Liver (tissue), 9 donors: Measurements from ENCODE around the gene CDK5RAP3. TPM values are rescaled to one million over a fixed set of nuclear protein-coding genes. Genes with fewer than 3 reads are reported as not detected.

Source experiments
- DNase-seq: peaks from one replicate; pipeline ENCODE4 v3.0.0-alpha.2; 2017; ENCODE audit warnings: low spot score
- H3K27ac ChIP-seq, 2 donors: one replicate each; pipeline ENCODE4 v1.7.0; 2013; ENCODE audit warnings: inconsistent platforms in 2 of 2, low read length in 2 of 2, control low read depth in 1 of 2, low read depth in 1 of 2, mild to moderate bottlenecking in 1 of 2
- H3K27me3 ChIP-seq, 4 donors: one replicate each; pipeline versions ENCODE4 v1.6.1 to v1.7.0; 2013; ENCODE audit warnings: low read length in 3 of 4, inconsistent platforms in 1 of 4, mild to moderate bottlenecking in 1 of 4, moderate library complexity in 1 of 4; ENCODE audit not compliant: control insufficient read depth in 4 of 4, insufficient read depth in 4 of 4
- H3K36me3 ChIP-seq, 4 donors: one replicate each; pipeline versions ENCODE4 v1.6.1 to v1.7.0; 2013; ENCODE audit warnings: low read length in 3 of 4, mild to moderate bottlenecking in 3 of 4, low read depth in 1 of 4, moderate library complexity in 1 of 4; ENCODE audit not compliant: control insufficient read depth in 4 of 4, insufficient read depth in 3 of 4
- H3K4me1 ChIP-seq, 4 donors: one replicate each; pipeline versions ENCODE4 v1.6.1 to v1.7.0; 2013; ENCODE audit warnings: low read length in 3 of 4, mild to moderate bottlenecking in 3 of 4, moderate library complexity in 1 of 4; ENCODE audit not compliant: control insufficient read depth in 4 of 4, insufficient read depth in 4 of 4
- H3K4me3 ChIP-seq, 3 donors: one replicate each; pipeline versions ENCODE4 v1.6.1 to v1.7.0; 2013; ENCODE audit warnings: low read length in 3 of 3, control low read depth in 1 of 3, low read depth in 1 of 3, mild to moderate bottlenecking in 1 of 3
- H3K9ac ChIP-seq, 2 donors: one replicate each; pipeline ENCODE4 v1.7.0; 2013; ENCODE audit warnings: low read length in 2 of 2, mild to moderate bottlenecking in 2 of 2, moderate library complexity in 2 of 2, control low read depth in 1 of 2, low read depth in 1 of 2
- H3K9me3 ChIP-seq, 4 donors: one replicate each; pipeline versions ENCODE4 v1.6.1 to v1.7.0; 2013; ENCODE audit warnings: low read length in 3 of 4; ENCODE audit not compliant: control insufficient read depth in 4 of 4
- EGR1 ChIP-seq, 2 donors: IDR thresholded peaks; 2 replicates each; pipeline ENCODE4 v1.6.1; 2016 to 2018; ENCODE audit warnings: antibody characterized with exemption in 2 of 2, low read depth in 2 of 2
- FOXA1 ChIP-seq: IDR thresholded peaks from 2 replicates; pipeline ENCODE4 v1.6.1; 2016; ENCODE audit warnings: antibody characterized with exemption
- FOXA2 ChIP-seq: IDR thresholded peaks from 2 replicates; pipeline ENCODE4 v1.6.1; 2016; ENCODE audit warnings: antibody characterized with exemption
- GABPA ChIP-seq, 2 donors: IDR thresholded peaks in 1 of 2; conservative IDR thresholded peaks in 1 of 2; 2 replicates each; pipeline ENCODE4 v1.6.1; 2016; ENCODE audit warnings: antibody characterized with exemption in 2 of 2, mild to moderate bottlenecking in 1 of 2, moderate library complexity in 1 of 2
- HNF4A ChIP-seq, 2 donors: conservative IDR thresholded peaks; 2 replicates each; pipeline ENCODE4 v1.6.1; 2016; ENCODE audit warnings: antibody characterized with exemption in 2 of 2, mild to moderate bottlenecking in 2 of 2
- HNF4G ChIP-seq: IDR thresholded peaks from 2 replicates; pipeline ENCODE4 v1.6.1; 2016; ENCODE audit warnings: antibody characterized with exemption
- JUND ChIP-seq, 2 donors: IDR thresholded peaks; 2 replicates each; pipeline ENCODE4 v1.6.1; 2016; ENCODE audit warnings: antibody characterized with exemption in 2 of 2
- NR2F2 ChIP-seq: IDR thresholded peaks from 2 replicates; pipeline ENCODE4 v1.6.1; 2016; ENCODE audit warnings: antibody characterized with exemption
- RAD21 ChIP-seq, 2 donors: IDR thresholded peaks; 2 replicates each; pipeline ENCODE4 v1.6.1; 2016; ENCODE audit warnings: antibody characterized with exemption in 2 of 2, mild to moderate bottlenecking in 2 of 2
- RXRA ChIP-seq, 2 donors: IDR thresholded peaks; 2 replicates each; pipeline ENCODE4 v1.6.1; 2017 to 2018; ENCODE audit warnings: antibody characterized with exemption in 2 of 2, mild to moderate bottlenecking in 1 of 2
- SP1 ChIP-seq: IDR thresholded peaks from 2 replicates; pipeline ENCODE4 v1.6.1; 2018; ENCODE audit warnings: antibody characterized with exemption, mild to moderate bottlenecking
- TAF1 ChIP-seq: conservative IDR thresholded peaks from 2 replicates; pipeline ENCODE4 v1.6.1; 2016; ENCODE audit warnings: antibody characterized with exemption, mild to moderate bottlenecking
- YY1 ChIP-seq: IDR thresholded peaks from 2 replicates; pipeline ENCODE4 v1.6.1; 2016; ENCODE audit warnings: antibody characterized with exemption, mild to moderate bottlenecking
- WGBS: extraction: QIAGEN DNeasy Blood & Tissue Kit; methylation state at CpG from one replicate; pipeline ENCODE4 v1.1.7; 2013; 5-methylcytosine and 5-hydroxymethylcytosine counted together
- polyA plus RNA-seq, 2 donors: library from polyadenylated mRNA; stranded (reverse) in 1 of 2; unstranded in 1 of 2; fragments of 200-250 nt in 1 of 2; fragments of >200 nt in 1 of 2; fragmentation: Nextera tagmentation in 1 of 2; extraction: Ambion mirVana in 1 of 2; gene quantifications; one replicate each; pipeline versions ENCODE4 v1.2.1 to v1.2.3, GENCODE V29; 2013 to 2015
- total RNA-seq, 2 donors: library from RNA; depleted of rRNA; stranded (reverse); fragments of >200 nt; gene quantifications; one replicate each; pipeline ENCODE4 v1.2.3, GENCODE V29; 2014
- TF ChIP-seq, protein P1 (sequence below): IDR thresholded peaks from 2 replicates; pipeline ENCODE4 v1.6.1; 2016; ENCODE audit warnings: antibody characterized with exemption, mild to moderate bottlenecking
- TF ChIP-seq, protein P2 (sequence below): fragments of 150-350 bp; IDR thresholded peaks from 2 replicates; pipeline ENCODE4 v1.5.1; 2017; ENCODE audit warnings: improper control_type of control experiment, low read depth, low read length; ENCODE audit not compliant: missing input control
- TF ChIP-seq, protein P3 (sequence below): IDR thresholded peaks from 2 replicates; pipeline ENCODE4 v1.6.1; 2016; ENCODE audit warnings: antibody characterized with exemption
- TF ChIP-seq, protein P4 (sequence below): IDR thresholded peaks from 2 replicates; pipeline ENCODE4 v1.6.1; 2016; ENCODE audit warnings: antibody characterized with exemption
- TF ChIP-seq, protein P5 (sequence below): IDR thresholded peaks from 2 replicates; pipeline ENCODE4 v1.6.1; 2016; ENCODE audit warnings: antibody characterized with exemption
- donor health status: healthy.
- donor health status: healthy.
- donor health status: healthy.
- donor health status: healthy.
- donor health status: healthy.

The CDK5RAP3 gene
- total and polyA plus RNA-seq, 4 donors, result 44.6 to 120 (median 74.7) TPM

DNA sequence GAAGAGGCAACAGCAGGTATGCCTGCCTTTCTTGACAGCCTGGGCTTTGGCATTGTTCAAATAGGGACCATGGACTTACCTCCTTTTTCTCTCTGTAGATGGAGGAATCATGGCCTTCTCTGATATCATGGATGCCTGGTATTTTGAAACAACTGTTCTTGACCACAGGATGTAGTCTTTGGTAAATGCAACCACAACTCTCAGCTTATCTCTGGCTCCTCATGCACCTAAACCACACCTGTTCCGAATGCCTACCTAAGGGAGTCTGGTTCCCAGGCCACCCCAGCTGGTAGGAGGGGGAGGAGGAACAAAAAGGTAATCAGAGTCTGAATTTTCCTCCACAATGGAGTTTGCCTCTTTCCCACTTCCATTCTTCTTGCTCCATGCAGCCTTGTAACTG, 18.8 kb downstream of the CDK5RAP3 start:
- Histone ChIP-seq H3K27ac (no peak overlapping the region), H3K36me3 (no peaks in the 10 kb centered on the region), H3K27me3 (no peaks in the 10 kb centered on the region), H3K4me1 (no peaks in the 10 kb centered on the region), H3K9me3 (no peaks in the 10 kb centered on the region), H3K9ac (no peak overlapping the region), H3K4me3 (no peak overlapping the region)
- no peak for DNase-seq
- TF ChIP-seq GABPA (IDR thresholded peaks at IDR 0.05 in 1 of 2, conservative IDR thresholded peaks at IDR 0.05 in 1 of 2) (no peak), RAD21 (IDR thresholded peaks at IDR 0.05) (no peak), RXRA (IDR thresholded peaks at IDR 0.05) (no peak), NR2F2 (no peak), FOXA2 (no peak), HNF4G (no peak), YY1 (no peak), HNF4A (conservative IDR thresholded peaks at IDR 0.05) (no peak), FOXA1 (no peak), EGR1 (IDR thresholded peaks at IDR 0.05; ENCODE audit: low read depth in 2 of 2) (no peak), SP1 (no peak)
- TF ChIP-seq, protein P1, sequence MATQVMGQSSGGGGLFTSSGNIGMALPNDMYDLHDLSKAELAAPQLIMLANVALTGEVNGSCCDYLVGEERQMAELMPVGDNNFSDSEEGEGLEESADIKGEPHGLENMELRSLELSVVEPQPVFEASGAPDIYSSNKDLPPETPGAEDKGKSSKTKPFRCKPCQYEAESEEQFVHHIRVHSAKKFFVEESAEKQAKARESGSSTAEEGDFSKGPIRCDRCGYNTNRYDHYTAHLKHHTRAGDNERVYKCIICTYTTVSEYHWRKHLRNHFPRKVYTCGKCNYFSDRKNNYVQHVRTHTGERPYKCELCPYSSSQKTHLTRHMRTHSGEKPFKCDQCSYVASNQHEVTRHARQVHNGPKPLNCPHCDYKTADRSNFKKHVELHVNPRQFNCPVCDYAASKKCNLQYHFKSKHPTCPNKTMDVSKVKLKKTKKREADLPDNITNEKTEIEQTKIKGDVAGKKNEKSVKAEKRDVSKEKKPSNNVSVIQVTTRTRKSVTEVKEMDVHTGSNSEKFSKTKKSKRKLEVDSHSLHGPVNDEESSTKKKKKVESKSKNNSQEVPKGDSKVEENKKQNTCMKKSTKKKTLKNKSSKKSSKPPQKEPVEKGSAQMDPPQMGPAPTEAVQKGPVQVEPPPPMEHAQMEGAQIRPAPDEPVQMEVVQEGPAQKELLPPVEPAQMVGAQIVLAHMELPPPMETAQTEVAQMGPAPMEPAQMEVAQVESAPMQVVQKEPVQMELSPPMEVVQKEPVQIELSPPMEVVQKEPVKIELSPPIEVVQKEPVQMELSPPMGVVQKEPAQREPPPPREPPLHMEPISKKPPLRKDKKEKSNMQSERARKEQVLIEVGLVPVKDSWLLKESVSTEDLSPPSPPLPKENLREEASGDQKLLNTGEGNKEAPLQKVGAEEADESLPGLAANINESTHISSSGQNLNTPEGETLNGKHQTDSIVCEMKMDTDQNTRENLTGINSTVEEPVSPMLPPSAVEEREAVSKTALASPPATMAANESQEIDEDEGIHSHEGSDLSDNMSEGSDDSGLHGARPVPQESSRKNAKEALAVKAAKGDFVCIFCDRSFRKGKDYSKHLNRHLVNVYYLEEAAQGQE, result no peak
- TF ChIP-seq, protein P2, sequence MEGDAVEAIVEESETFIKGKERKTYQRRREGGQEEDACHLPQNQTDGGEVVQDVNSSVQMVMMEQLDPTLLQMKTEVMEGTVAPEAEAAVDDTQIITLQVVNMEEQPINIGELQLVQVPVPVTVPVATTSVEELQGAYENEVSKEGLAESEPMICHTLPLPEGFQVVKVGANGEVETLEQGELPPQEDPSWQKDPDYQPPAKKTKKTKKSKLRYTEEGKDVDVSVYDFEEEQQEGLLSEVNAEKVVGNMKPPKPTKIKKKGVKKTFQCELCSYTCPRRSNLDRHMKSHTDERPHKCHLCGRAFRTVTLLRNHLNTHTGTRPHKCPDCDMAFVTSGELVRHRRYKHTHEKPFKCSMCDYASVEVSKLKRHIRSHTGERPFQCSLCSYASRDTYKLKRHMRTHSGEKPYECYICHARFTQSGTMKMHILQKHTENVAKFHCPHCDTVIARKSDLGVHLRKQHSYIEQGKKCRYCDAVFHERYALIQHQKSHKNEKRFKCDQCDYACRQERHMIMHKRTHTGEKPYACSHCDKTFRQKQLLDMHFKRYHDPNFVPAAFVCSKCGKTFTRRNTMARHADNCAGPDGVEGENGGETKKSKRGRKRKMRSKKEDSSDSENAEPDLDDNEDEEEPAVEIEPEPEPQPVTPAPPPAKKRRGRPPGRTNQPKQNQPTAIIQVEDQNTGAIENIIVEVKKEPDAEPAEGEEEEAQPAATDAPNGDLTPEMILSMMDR, result no peak
- TF ChIP-seq, protein P3, sequence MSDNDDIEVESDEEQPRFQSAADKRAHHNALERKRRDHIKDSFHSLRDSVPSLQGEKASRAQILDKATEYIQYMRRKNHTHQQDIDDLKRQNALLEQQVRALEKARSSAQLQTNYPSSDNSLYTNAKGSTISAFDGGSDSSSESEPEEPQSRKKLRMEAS, result no peak
- WGBS, result 86% methylated on average over 1 of the region's 1 CpG

DNA sequence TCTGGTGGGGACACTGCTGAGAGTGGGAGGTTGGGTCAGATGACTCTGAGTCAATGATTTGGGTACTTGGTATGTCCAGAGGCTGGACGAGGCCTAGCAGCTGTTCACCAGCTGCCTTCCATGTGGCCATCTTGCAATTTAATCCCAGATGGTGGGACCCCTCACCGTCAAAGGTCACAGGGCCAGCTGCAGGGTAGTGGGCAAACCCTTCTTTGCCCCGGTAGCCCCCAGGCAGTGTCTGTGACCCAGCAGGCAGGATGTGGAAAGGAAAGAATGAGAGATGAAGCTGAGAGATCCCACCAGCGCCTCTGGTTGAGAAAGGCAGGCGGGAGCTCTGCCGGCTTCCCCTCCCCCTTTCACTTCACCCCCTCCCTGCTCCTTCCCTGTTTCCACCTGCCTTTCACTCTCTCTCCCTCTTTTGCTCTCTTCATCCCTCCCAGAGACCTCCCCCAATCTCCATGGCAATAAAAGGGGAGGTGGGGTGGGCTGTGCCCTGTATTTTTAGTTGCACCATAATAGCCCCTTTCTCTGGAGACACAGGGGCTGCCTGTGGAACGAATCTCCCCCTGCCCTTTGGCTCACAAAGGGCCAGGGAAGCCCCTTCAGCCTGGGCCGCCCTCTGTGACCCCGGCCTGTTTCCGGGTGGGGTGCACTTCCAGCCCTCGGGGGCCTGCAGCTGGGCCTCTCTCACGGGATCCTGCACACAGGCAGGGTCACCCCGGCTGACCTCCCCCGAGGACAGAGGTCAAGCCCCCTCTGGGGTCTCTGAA, 20.2 kb downstream of the CDK5RAP3 start:
- Histone ChIP-seq H3K9me3 (no peaks in the 10 kb centered on the region), H3K9ac (no peak overlapping the region), H3K4me1 (no peaks in the 10 kb centered on the region), H3K36me3 (no peaks in the 10 kb centered on the region), H3K27ac (no peak overlapping the region), H3K4me3 (no peak overlapping the region), H3K27me3 (no peaks in the 10 kb centered on the region)
- 68% methylated on average over 14 of the region's 14 CpGs for WGBS
- DNase-seq, result no peak
- TF ChIP-seq FOXA2 (no peak), RXRA (IDR thresholded peaks at IDR 0.05) (no peak), NR2F2 (no peak), FOXA1 (no peak), JUND (IDR thresholded peaks at IDR 0.05) (no peak), TAF1 (no peak)
- TF ChIP-seq, protein P4, sequence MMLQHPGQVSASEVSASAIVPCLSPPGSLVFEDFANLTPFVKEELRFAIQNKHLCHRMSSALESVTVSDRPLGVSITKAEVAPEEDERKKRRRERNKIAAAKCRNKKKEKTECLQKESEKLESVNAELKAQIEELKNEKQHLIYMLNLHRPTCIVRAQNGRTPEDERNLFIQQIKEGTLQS, result no peak
- TF ChIP-seq, protein P5, sequence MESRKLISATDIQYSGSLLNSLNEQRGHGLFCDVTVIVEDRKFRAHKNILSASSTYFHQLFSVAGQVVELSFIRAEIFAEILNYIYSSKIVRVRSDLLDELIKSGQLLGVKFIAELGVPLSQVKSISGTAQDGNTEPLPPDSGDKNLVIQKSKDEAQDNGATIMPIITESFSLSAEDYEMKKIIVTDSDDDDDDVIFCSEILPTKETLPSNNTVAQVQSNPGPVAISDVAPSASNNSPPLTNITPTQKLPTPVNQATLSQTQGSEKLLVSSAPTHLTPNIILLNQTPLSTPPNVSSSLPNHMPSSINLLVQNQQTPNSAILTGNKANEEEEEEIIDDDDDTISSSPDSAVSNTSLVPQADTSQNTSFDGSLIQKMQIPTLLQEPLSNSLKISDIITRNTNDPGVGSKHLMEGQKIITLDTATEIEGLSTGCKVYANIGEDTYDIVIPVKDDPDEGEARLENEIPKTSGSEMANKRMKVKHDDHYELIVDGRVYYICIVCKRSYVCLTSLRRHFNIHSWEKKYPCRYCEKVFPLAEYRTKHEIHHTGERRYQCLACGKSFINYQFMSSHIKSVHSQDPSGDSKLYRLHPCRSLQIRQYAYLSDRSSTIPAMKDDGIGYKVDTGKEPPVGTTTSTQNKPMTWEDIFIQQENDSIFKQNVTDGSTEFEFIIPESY, result no peak
- TF ChIP-seq, protein P1, result no peak
- TF ChIP-seq, protein P3, result no peak
